B cell (primary cell): ENCODE results near the gene RAB3IL1. TPM values are rescaled to one million over a fixed set of nuclear protein-coding genes. Genes with fewer than 3 reads are reported as not detected.

Experiments
- ATAC-seq: fragments of 200-7000 bp; cut with Tn5 transposase; one replicate; pipeline ENCODE4 v1.10.0; 2021; ENCODE audit warnings: low read depth, mild to moderate bottlenecking, moderate number of reproducible peaks, moderate library complexity
- CTCF ChIA-PET: fragments of 350-600 bp; sonication (Branson Sonifier 250); formaldehyde crosslinking; loops from one replicate; lab custom pipeline; 2021; ENCODE audit warnings: antibody characterized with exemption, inconsistent platforms; lab: Charles Lee
- POLR2A ChIA-PET: fragments of 350-600 bp; sonication (Branson Sonifier 250); formaldehyde crosslinking; loops from one replicate; lab custom pipeline; 2021; ENCODE audit warnings: antibody characterized with exemption; lab: Charles Lee
- DNase-seq: peaks from one replicate; pipeline ENCODE4 v3.0.0; 2013
- H2AFZ ChIP-seq: 2 replicates; pipeline ENCODE4 v1.6.1; 2012; ENCODE audit warnings: mild to moderate bottlenecking, low read depth, low read length; ENCODE audit not compliant: insufficient read depth, poor library complexity, severe bottlenecking
- H3K27ac ChIP-seq, 2 donors: 1 replicate in 1 of 2; 2 replicates in 1 of 2; pipeline ENCODE4 v1.5.1; 2012 to 2013; ENCODE audit warnings: low read length in 2 of 2, mild to moderate bottlenecking in 2 of 2, moderate library complexity in 1 of 2
- H3K27me3 ChIP-seq, 4 experiments: fragments of 200-600 bp in 1 of 4; sonication (generic) in 1 of 4; replicated peaks in 1 of 4; 1 replicate in 2 of 4; 2 replicates in 2 of 4; pipeline versions ENCODE4 v1.6.1 to v1.7.0; 2013 to 2016; ENCODE audit warnings: low read length in 3 of 4, mild to moderate bottlenecking in 2 of 4, mixed read lengths in 1 of 4, moderate library complexity in 1 of 4; ENCODE audit not compliant: insufficient read depth in 4 of 4, control insufficient read depth in 3 of 4; ENCODE audit errors: control extremely low read depth in 1 of 4
- H3K36me3 ChIP-seq, 2 experiments: replicated peaks in 1 of 2; 1 replicate in 1 of 2; 2 replicates in 1 of 2; pipeline versions ENCODE4 v1.6.1 to v1.7.1; 2013; ENCODE audit warnings: low read length in 1 of 2; ENCODE audit not compliant: insufficient read depth in 2 of 2, control insufficient read depth in 1 of 2; ENCODE audit errors: control extremely low read depth in 1 of 2, extremely low read depth in 1 of 2
- H3K4me1 ChIP-seq, 2 donors: fragments of 200-600 bp in 1 of 2; sonication (generic) in 1 of 2; 1 replicate in 1 of 2; 2 replicates in 1 of 2; pipeline versions ENCODE4 v1.5.1 to v1.6.1; 2013 to 2017; ENCODE audit warnings: low read length in 2 of 2; ENCODE audit not compliant: control insufficient read depth in 2 of 2, insufficient read depth in 2 of 2
- H3K4me2 ChIP-seq: replicated peaks from 2 replicates; pipeline ENCODE3; 2012; ENCODE audit warnings: mild to moderate bottlenecking, low read depth, low read length; ENCODE audit not compliant: poor library complexity, severe bottlenecking
- H3K4me3 ChIP-seq, 5 experiments: fragments of 200-600 bp in 1 of 5; sonication (generic) in 1 of 5; 1 replicate in 3 of 5; 2 replicates in 2 of 5; pipeline versions ENCODE4 v1.5.1 to v1.7.0; 2011 to 2016; ENCODE audit warnings: low read length in 4 of 5, mild to moderate bottlenecking in 4 of 5, low read depth in 2 of 5, control low read depth in 1 of 5, moderate library complexity in 1 of 5; ENCODE audit not compliant: insufficient read depth in 1 of 5; ENCODE audit errors: control extremely low read depth in 1 of 5, extremely low read depth in 1 of 5
- H3K79me2 ChIP-seq: fragments of 200-600 bp; sonication (generic); one replicate; pipeline ENCODE4 v1.6.0; 2016; ENCODE audit warnings: low read length; ENCODE audit not compliant: control insufficient read depth, insufficient read depth
- H3K9ac ChIP-seq: fragments of 200-600 bp; sonication (generic); 2 replicates; pipeline ENCODE4 v1.6.1; 2017; ENCODE audit warnings: mild to moderate bottlenecking, low read length, moderate library complexity
- H3K9me3 ChIP-seq, 3 donors: one replicate each; pipeline versions ENCODE4 v1.6.1 to v1.7.1; 2013; ENCODE audit warnings: low read length in 2 of 3; ENCODE audit not compliant: control insufficient read depth in 2 of 3, insufficient read depth in 1 of 3; ENCODE audit errors: control extremely low read depth in 1 of 3
- H4K20me1 ChIP-seq: 2 replicates; pipeline ENCODE4 v1.6.0; 2012; ENCODE audit warnings: mild to moderate bottlenecking, low read length; ENCODE audit not compliant: insufficient read depth, control insufficient read depth, poor library complexity, severe bottlenecking
- H3K27ac Mint-ChIP-seq: one replicate; pipeline ENCODE4 v1.8.0; 2021; ENCODE audit warnings: mixed read lengths
- H3K27me3 Mint-ChIP-seq: one replicate; pipeline ENCODE4 v1.8.0; 2021; ENCODE audit warnings: mixed read lengths
- H3K4me1 Mint-ChIP-seq: one replicate; pipeline ENCODE4 v1.8.0; 2021; ENCODE audit warnings: mixed read lengths
- H3K4me3 Mint-ChIP-seq: one replicate; pipeline ENCODE4 v1.8.0; 2021; ENCODE audit warnings: mixed read lengths
- H3K9me3 Mint-ChIP-seq: one replicate; pipeline ENCODE4 v1.8.0; 2022; ENCODE audit warnings: mixed read lengths; ENCODE audit not compliant: insufficient read depth
- EZH2 ChIP-seq: IDR thresholded peaks from 2 replicates; pipeline ENCODE4 v1.6.1; 2012; ENCODE audit warnings: borderline replicate concordance, low read depth, mild to moderate bottlenecking, moderate library complexity, low read length; ENCODE audit not compliant: insufficient read depth, poor library complexity, severe bottlenecking
- WGBS: methylation state at CpG from one replicate; pipeline ENCODE4 v1.1.5; 2013; ENCODE audit warnings: missing lambda C conversion rate; ENCODE audit not compliant: insufficient coverage; 5-methylcytosine and 5-hydroxymethylcytosine counted together
- intact Hi-C: fragments of 100-400 bp; cut with micrococcal nuclease; formaldehyde crosslinking; loops from one replicate; pipeline ENCODE4 v1.10.0; 2022
- polyA plus RNA-seq: library from polyadenylated mRNA; depleted of rRNA; stranded (reverse); fragments of >200 nt; gene quantifications from 2 replicates; pipeline ENCODE4 v1.2.3, GENCODE V29; 2012
- total RNA-seq, 2 donors: library from RNA; stranded (reverse); fragments of 120-200 nt in 1 of 2; gene quantifications; 1 replicate in 1 of 2; 2 replicates in 1 of 2; pipeline versions ENCODE4 v1.2.3 to v1.2.4, GENCODE V29; 2013 to 2022
- TF ChIP-seq, protein P1 (sequence below): fragments of 200-600 bp; IDR thresholded peaks from one replicate; pipeline ENCODE4 v1.8.0; 2022; ENCODE audit warnings: antibody characterized with exemption, mild to moderate bottlenecking

The RAB3IL1 gene
- total and polyA plus RNA-seq, 2 donors (not counting 1 experiment from before 2014, with no cell fraction given): 0.27 TPM; not detected in 1

DNA sequence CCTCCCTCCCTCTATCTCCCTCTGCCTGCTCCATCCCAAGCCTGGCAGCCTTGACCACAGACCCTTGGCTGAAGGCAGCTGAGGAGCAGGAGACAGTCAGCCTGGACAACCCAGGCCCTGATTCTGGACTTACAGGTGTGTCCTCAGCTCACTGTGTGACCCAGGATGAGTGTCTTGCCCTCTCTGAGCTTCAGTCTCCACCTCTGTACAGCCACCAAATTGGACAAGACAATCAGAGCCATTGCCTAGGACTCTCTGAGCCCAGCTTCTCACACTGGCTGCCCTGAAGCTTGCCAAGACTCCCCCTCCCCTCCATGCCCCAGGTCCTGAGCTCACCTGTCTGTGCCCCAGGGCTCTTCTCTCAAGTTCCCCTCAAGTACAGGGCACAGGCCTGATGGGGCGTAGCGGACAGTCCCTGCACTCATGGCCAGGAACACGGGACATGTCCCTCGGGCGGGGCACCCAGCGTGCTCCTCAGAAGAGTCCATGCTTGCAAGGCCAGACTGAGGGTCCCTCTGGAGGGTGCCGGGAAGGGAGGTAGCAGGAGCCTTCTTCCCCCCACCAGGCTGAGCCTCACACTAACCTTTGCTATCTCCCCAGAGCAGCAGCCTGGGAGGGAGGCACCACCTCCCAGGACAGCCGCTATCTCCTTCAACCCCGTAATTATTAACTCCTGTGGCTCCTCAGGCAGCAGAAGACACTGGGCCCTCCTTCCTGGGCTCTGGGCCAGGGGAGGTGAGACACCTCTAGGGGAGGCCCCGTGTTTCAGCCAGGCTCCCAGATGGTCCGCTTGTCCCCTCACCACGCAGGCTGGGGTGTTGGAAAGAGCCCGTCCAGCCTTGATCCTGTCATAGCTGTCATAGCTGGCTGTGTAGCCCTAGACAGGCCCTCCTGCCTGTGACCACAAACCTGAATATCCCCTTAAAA, 2.6 kb upstream of the RAB3IL1 start:
- intact Hi-C loops: no loop called here
- Histone ChIP-seq H3K36me3 (no peaks in the 10 kb centered on the region), H3K79me2 (no peaks in the 10 kb centered on the region), H2AFZ (no peak overlapping the region), H3K27me3 (peaks cover 0 to 46% (median 20%) of the 10 kb centered on the region in 4 experiments), H3K4me3 (no peak overlapping the region), H3K27ac (no peak overlapping the region), H3K4me1 (peaks cover 8 to 11% of the 10 kb centered on the region in 2 donors), H4K20me1 (no peaks in the 10 kb centered on the region), H3K9me3 (peaks cover 0 to 7% (median 0%) of the 10 kb centered on the region in 3 donors), H3K4me2 (no peak overlapping the region), H3K9ac (no peak overlapping the region)
- Mint-ChIP-seq H3K27me3 (peaks cover 54% of the 10 kb centered on the region), H3K9me3 (no peaks in the 10 kb centered on the region), H3K4me3 (no peak overlapping the region), H3K4me1 (peaks cover 17% of the 10 kb centered on the region), H3K27ac (no peak overlapping the region)
- no peak for TF ChIP-seq EZH2
- TF ChIP-seq, protein P1, sequence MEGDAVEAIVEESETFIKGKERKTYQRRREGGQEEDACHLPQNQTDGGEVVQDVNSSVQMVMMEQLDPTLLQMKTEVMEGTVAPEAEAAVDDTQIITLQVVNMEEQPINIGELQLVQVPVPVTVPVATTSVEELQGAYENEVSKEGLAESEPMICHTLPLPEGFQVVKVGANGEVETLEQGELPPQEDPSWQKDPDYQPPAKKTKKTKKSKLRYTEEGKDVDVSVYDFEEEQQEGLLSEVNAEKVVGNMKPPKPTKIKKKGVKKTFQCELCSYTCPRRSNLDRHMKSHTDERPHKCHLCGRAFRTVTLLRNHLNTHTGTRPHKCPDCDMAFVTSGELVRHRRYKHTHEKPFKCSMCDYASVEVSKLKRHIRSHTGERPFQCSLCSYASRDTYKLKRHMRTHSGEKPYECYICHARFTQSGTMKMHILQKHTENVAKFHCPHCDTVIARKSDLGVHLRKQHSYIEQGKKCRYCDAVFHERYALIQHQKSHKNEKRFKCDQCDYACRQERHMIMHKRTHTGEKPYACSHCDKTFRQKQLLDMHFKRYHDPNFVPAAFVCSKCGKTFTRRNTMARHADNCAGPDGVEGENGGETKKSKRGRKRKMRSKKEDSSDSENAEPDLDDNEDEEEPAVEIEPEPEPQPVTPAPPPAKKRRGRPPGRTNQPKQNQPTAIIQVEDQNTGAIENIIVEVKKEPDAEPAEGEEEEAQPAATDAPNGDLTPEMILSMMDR: no peak
- WGBS: 93% methylated on average over 13 of the region's 13 CpGs
- ChIA-PET POLR2A (no interaction called here), CTCF (interaction anchor here (0.9 to 1.5 kb wide), 2 partner anchors 21 to 162 kb away, joined by 3 to 5 read pairs; no protein-coding TSS in a partner anchor)
- no peak for ATAC-seq
- DNase-seq: no peak
